B cell (primary cell): Measurements from ENCODE around the gene GBX1. TPM values are rescaled to one million over a fixed set of nuclear protein-coding genes. Genes with fewer than 3 reads are reported as not detected.
A peak's percentile ranks its signal among the peaks of the same experiment; 100 is the strongest.

Experiments
- ATAC-seq: fragments of 200-7000 bp; cut with Tn5 transposase; one replicate; pipeline ENCODE4 v1.10.0; 2021; ENCODE audit warnings: low read depth, mild to moderate bottlenecking, moderate number of reproducible peaks, moderate library complexity
- CTCF ChIA-PET: fragments of 350-600 bp; sonication (Branson Sonifier 250); formaldehyde crosslinking; loops from one replicate; lab custom pipeline; 2021; ENCODE audit warnings: antibody characterized with exemption, inconsistent platforms; lab: Charles Lee
- POLR2A ChIA-PET: fragments of 350-600 bp; sonication (Branson Sonifier 250); formaldehyde crosslinking; loops from one replicate; lab custom pipeline; 2021; ENCODE audit warnings: antibody characterized with exemption; lab: Charles Lee
- DNase-seq: peaks from one replicate; pipeline ENCODE4 v3.0.0; 2013
- H2AFZ ChIP-seq: 2 replicates; pipeline ENCODE4 v1.6.1; 2012; ENCODE audit warnings: mild to moderate bottlenecking, low read depth, low read length; ENCODE audit not compliant: insufficient read depth, poor library complexity, severe bottlenecking
- H3K27ac ChIP-seq, 2 donors: 1 replicate in 1 of 2; 2 replicates in 1 of 2; pipeline ENCODE4 v1.5.1; 2012 to 2013; ENCODE audit warnings: low read length in 2 of 2, mild to moderate bottlenecking in 2 of 2, moderate library complexity in 1 of 2
- H3K27me3 ChIP-seq, 4 experiments: fragments of 200-600 bp in 1 of 4; sonication (generic) in 1 of 4; replicated peaks in 1 of 4; 1 replicate in 2 of 4; 2 replicates in 2 of 4; pipeline versions ENCODE4 v1.6.1 to v1.7.0; 2013 to 2016; ENCODE audit warnings: low read length in 3 of 4, mild to moderate bottlenecking in 2 of 4, mixed read lengths in 1 of 4, moderate library complexity in 1 of 4; ENCODE audit not compliant: insufficient read depth in 4 of 4, control insufficient read depth in 3 of 4; ENCODE audit errors: control extremely low read depth in 1 of 4
- H3K36me3 ChIP-seq, 2 experiments: replicated peaks in 1 of 2; 1 replicate in 1 of 2; 2 replicates in 1 of 2; pipeline versions ENCODE4 v1.6.1 to v1.7.1; 2013; ENCODE audit warnings: low read length in 1 of 2; ENCODE audit not compliant: insufficient read depth in 2 of 2, control insufficient read depth in 1 of 2; ENCODE audit errors: control extremely low read depth in 1 of 2, extremely low read depth in 1 of 2
- H3K4me1 ChIP-seq, 2 donors: fragments of 200-600 bp in 1 of 2; sonication (generic) in 1 of 2; 1 replicate in 1 of 2; 2 replicates in 1 of 2; pipeline versions ENCODE4 v1.5.1 to v1.6.1; 2013 to 2017; ENCODE audit warnings: low read length in 2 of 2; ENCODE audit not compliant: control insufficient read depth in 2 of 2, insufficient read depth in 2 of 2
- H3K4me2 ChIP-seq: replicated peaks from 2 replicates; pipeline ENCODE3; 2012; ENCODE audit warnings: mild to moderate bottlenecking, low read depth, low read length; ENCODE audit not compliant: poor library complexity, severe bottlenecking
- H3K4me3 ChIP-seq, 5 experiments: fragments of 200-600 bp in 1 of 5; sonication (generic) in 1 of 5; 1 replicate in 3 of 5; 2 replicates in 2 of 5; pipeline versions ENCODE4 v1.5.1 to v1.7.0; 2011 to 2016; ENCODE audit warnings: low read length in 4 of 5, mild to moderate bottlenecking in 4 of 5, low read depth in 2 of 5, control low read depth in 1 of 5, moderate library complexity in 1 of 5; ENCODE audit not compliant: insufficient read depth in 1 of 5; ENCODE audit errors: control extremely low read depth in 1 of 5, extremely low read depth in 1 of 5
- H3K79me2 ChIP-seq: fragments of 200-600 bp; sonication (generic); one replicate; pipeline ENCODE4 v1.6.0; 2016; ENCODE audit warnings: low read length; ENCODE audit not compliant: control insufficient read depth, insufficient read depth
- H3K9ac ChIP-seq: fragments of 200-600 bp; sonication (generic); 2 replicates; pipeline ENCODE4 v1.6.1; 2017; ENCODE audit warnings: mild to moderate bottlenecking, low read length, moderate library complexity
- H3K9me3 ChIP-seq, 3 donors: one replicate each; pipeline versions ENCODE4 v1.6.1 to v1.7.1; 2013; ENCODE audit warnings: low read length in 2 of 3; ENCODE audit not compliant: control insufficient read depth in 2 of 3, insufficient read depth in 1 of 3; ENCODE audit errors: control extremely low read depth in 1 of 3
- H4K20me1 ChIP-seq: 2 replicates; pipeline ENCODE4 v1.6.0; 2012; ENCODE audit warnings: mild to moderate bottlenecking, low read length; ENCODE audit not compliant: insufficient read depth, control insufficient read depth, poor library complexity, severe bottlenecking
- H3K27ac Mint-ChIP-seq: one replicate; pipeline ENCODE4 v1.8.0; 2021; ENCODE audit warnings: mixed read lengths
- H3K27me3 Mint-ChIP-seq: one replicate; pipeline ENCODE4 v1.8.0; 2021; ENCODE audit warnings: mixed read lengths
- H3K4me1 Mint-ChIP-seq: one replicate; pipeline ENCODE4 v1.8.0; 2021; ENCODE audit warnings: mixed read lengths
- H3K4me3 Mint-ChIP-seq: one replicate; pipeline ENCODE4 v1.8.0; 2021; ENCODE audit warnings: mixed read lengths
- H3K9me3 Mint-ChIP-seq: one replicate; pipeline ENCODE4 v1.8.0; 2022; ENCODE audit warnings: mixed read lengths; ENCODE audit not compliant: insufficient read depth
- EZH2 ChIP-seq: IDR thresholded peaks from 2 replicates; pipeline ENCODE4 v1.6.1; 2012; ENCODE audit warnings: borderline replicate concordance, low read depth, mild to moderate bottlenecking, moderate library complexity, low read length; ENCODE audit not compliant: insufficient read depth, poor library complexity, severe bottlenecking
- WGBS: methylation state at CpG from one replicate; pipeline ENCODE4 v1.1.5; 2013; ENCODE audit warnings: missing lambda C conversion rate; ENCODE audit not compliant: insufficient coverage; 5-methylcytosine and 5-hydroxymethylcytosine counted together
- intact Hi-C: fragments of 100-400 bp; cut with micrococcal nuclease; formaldehyde crosslinking; loops from one replicate; pipeline ENCODE4 v1.10.0; 2022
- polyA plus RNA-seq: library from polyadenylated mRNA; depleted of rRNA; stranded (reverse); fragments of >200 nt; gene quantifications from 2 replicates; pipeline ENCODE4 v1.2.3, GENCODE V29; 2012
- total RNA-seq, 2 donors: library from RNA; stranded (reverse); fragments of 120-200 nt in 1 of 2; gene quantifications; 1 replicate in 1 of 2; 2 replicates in 1 of 2; pipeline versions ENCODE4 v1.2.3 to v1.2.4, GENCODE V29; 2013 to 2022
- TF ChIP-seq, protein P1 (sequence below): fragments of 200-600 bp; IDR thresholded peaks from one replicate; pipeline ENCODE4 v1.8.0; 2022; ENCODE audit warnings: antibody characterized with exemption, mild to moderate bottlenecking

The GBX1 gene
- total and polyA plus RNA-seq, 2 donors (not counting 1 experiment from before 2014, with no cell fraction given), result not detected

DNA sequence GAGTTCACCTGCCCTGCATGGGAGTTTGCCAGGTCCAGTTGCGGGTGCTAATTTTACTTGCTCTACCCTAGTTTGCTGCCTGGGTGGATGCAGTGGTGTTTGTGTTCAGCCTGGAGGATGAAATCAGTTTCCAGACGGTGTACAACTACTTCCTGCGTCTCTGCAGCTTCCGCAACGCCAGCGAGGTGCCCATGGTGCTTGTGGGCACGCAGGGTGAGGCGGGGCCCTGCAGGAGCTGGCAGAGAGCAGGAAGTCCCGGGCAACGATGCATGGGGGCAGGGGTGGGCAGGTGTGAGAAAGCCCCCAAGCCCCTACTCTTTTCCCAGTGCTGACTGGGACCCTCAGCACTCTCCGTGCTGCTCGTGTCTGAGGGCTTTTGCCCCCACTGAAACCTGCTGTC, 49.9 kb downstream of the GBX1 start:
- 85% methylated on average over 12 of the region's 12 CpGs for WGBS
- no peaks in the 10 kb centered on the region for H4K20me1 ChIP-seq
- POLR2A ChIA-PET, result interaction anchor here (0.6 kb wide), 1 partner anchor 1281 kb away, joined by 3 read pairs; no protein-coding TSS in a partner anchor
- Mint-ChIP-seq H3K4me1 (peaks cover 10% of the 10 kb centered on the region), H3K4me3 (no peak overlapping the region), H3K27me3 (peaks cover 17% of the 10 kb centered on the region), H3K9me3 (no peaks in the 10 kb centered on the region), H3K27ac (no peak overlapping the region)
- H3K4me3 ChIP-seq, result no peak overlapping the region
- no peak overlapping the region for H2AFZ ChIP-seq
- no peaks in the 10 kb centered on the region for H3K79me2 ChIP-seq
- H3K27me3 ChIP-seq, result peaks cover 0 to 22% (median 4%) of the 10 kb centered on the region in 4 experiments
- H3K4me2 ChIP-seq, result no peak overlapping the region
- H3K9ac ChIP-seq, result no peak overlapping the region
- H3K4me1 ChIP-seq, result no peaks in the 10 kb centered on the region
- DNase-seq (no peak), ATAC-seq (no peak)
- no peaks in the 10 kb centered on the region for H3K9me3 ChIP-seq
- H3K36me3 ChIP-seq, result no peaks in the 10 kb centered on the region
- CTCF ChIA-PET, result interaction anchor here (1.6 kb wide), 1 partner anchor 9 kb away, joined by 6 read pairs; no protein-coding TSS in a partner anchor
- H3K27ac ChIP-seq, result no peak overlapping the region
- intact Hi-C loops, result no loop called here
- TF ChIP-seq, protein P1, sequence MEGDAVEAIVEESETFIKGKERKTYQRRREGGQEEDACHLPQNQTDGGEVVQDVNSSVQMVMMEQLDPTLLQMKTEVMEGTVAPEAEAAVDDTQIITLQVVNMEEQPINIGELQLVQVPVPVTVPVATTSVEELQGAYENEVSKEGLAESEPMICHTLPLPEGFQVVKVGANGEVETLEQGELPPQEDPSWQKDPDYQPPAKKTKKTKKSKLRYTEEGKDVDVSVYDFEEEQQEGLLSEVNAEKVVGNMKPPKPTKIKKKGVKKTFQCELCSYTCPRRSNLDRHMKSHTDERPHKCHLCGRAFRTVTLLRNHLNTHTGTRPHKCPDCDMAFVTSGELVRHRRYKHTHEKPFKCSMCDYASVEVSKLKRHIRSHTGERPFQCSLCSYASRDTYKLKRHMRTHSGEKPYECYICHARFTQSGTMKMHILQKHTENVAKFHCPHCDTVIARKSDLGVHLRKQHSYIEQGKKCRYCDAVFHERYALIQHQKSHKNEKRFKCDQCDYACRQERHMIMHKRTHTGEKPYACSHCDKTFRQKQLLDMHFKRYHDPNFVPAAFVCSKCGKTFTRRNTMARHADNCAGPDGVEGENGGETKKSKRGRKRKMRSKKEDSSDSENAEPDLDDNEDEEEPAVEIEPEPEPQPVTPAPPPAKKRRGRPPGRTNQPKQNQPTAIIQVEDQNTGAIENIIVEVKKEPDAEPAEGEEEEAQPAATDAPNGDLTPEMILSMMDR, result no peak
- TF ChIP-seq EZH2, result no peak

DNA sequence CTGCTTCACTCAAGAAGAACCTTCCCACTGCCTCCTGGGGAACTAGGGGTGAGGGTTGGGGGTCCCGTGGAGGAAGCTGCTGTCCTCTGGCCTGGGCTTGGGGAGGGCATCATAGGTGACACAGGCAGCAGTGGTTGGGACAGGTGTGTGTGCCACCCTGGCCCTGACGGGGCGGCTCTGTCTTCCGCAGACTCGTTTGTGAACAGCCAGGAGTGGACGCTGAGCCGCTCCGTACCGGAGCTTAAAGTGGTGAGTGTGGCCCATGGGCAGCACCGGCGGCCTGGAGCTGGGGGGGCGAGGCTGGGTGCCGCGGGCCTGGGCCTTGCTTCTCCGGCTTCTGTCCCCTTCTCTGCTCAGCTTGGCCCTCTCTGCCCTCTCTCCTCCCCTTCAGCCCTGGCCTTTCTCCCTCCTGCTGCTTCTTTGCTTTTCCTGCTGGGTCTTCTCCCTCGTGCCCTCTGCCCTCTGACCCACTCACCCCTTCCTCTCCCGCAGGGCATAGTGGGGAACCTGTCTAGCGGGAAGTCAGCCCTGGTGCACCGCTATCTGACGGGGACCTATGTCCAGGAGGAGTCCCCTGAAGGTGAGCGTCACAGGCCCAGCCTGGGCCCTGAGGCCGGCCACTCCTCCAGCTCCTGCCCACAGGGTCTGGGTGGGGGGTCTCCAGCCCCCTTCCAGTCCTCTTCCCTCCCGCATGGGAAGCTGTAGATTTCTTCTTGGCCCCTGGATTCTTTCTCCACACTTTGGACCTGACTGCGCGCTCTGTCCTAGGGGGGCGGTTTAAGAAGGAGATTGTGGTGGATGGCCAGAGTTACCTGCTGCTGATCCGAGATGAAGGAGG, 50.7 kb downstream of the GBX1 start:
- no peak overlapping the region for H3K27ac Mint-ChIP-seq
- H3K79me2 ChIP-seq, result no peaks in the 10 kb centered on the region
- H3K27me3 Mint-ChIP-seq, result peaks cover 17% of the 10 kb centered on the region
- ChIA-PET POLR2A (interaction anchor here (0.6 kb wide), 1 partner anchor 1280 kb away, joined by 3 read pairs; no protein-coding TSS in a partner anchor), CTCF (interaction anchor here (1.6 kb wide), 1 partner anchor 8 kb away, joined by 6 read pairs; no protein-coding TSS in a partner anchor)
- H3K27me3 ChIP-seq, result peaks cover 0 to 22% (median 6%) of the 10 kb centered on the region in 4 experiments
- H3K4me2 ChIP-seq, result no peak overlapping the region
- H3K9me3 Mint-ChIP-seq, result no peaks in the 10 kb centered on the region
- H3K9ac ChIP-seq, result no peak overlapping the region
- no peak overlapping the region for H2AFZ ChIP-seq
- no peak for TF ChIP-seq EZH2
- TF ChIP-seq, protein P1, result no peak
- no peaks in the 10 kb centered on the region for H3K9me3 ChIP-seq
- H3K4me3 ChIP-seq, result no peak overlapping the region
- no peak overlapping the region for H3K27ac ChIP-seq
- H4K20me1 ChIP-seq, result peaks cover 2% of the 10 kb centered on the region
- H3K4me1 ChIP-seq, result no peaks in the 10 kb centered on the region
- H3K36me3 ChIP-seq, result no peaks in the 10 kb centered on the region
- no peak for ATAC-seq
- peaks cover 10% of the 10 kb centered on the region for H3K4me1 Mint-ChIP-seq
- WGBS, result 94% methylated on average over 25 of the region's 27 CpGs
- intact Hi-C loops, result no loop called here
- DNase-seq, result no peak
- peak overlapping the region; percentile 41 for H3K4me3 Mint-ChIP-seq
